ENCODE results near the gene CASP7. TPM values are rescaled to one million over a fixed set of nuclear protein-coding genes. Genes with fewer than 3 reads are reported as not detected.

The CASP7 gene
- total RNA-seq, 1 experiment from 2014 or later, result 4.7 TPM

DNA sequence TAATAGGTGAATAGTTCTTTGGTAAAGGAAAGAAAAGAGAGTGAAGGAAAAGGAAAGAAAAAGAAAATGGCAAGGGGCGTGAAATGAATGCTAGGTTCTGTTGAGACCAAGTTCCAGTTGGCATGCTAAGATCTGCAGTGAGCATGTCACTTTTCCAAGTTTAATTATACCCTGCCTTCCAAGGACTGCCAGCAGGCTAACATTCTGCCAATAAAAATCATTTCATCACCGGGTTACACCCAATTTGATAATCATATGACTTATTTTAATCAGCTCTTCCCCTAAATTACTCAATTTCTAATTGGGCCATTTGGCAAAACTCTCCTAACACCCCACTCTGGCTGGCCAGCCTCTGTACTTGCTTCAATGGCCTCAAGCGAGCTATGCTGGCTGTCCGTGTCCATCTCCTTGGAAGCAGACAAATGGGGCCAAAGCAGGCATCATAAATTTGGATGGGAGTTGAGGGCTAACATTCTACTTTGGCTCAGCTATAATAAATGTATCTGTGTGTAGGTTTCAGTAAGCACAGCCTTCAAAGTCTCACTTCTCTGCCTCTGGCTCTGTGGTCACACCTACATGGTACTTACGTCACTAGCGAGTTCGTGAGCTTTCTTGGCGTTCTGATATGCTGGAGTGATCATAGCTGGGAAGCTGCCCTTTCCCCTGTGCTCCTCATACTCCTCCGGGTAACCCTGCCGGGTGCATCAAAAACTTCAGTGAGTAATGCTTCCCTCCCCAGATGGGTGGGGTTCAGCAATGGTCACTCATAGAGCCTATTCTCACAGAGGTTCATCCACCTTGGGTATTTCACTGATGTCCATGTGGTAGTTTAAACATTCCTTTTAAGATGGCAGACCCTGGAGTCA is 33.1 kb upstream of the CASP7 start (continued):
- TF ChIP-seq, protein P1, sequence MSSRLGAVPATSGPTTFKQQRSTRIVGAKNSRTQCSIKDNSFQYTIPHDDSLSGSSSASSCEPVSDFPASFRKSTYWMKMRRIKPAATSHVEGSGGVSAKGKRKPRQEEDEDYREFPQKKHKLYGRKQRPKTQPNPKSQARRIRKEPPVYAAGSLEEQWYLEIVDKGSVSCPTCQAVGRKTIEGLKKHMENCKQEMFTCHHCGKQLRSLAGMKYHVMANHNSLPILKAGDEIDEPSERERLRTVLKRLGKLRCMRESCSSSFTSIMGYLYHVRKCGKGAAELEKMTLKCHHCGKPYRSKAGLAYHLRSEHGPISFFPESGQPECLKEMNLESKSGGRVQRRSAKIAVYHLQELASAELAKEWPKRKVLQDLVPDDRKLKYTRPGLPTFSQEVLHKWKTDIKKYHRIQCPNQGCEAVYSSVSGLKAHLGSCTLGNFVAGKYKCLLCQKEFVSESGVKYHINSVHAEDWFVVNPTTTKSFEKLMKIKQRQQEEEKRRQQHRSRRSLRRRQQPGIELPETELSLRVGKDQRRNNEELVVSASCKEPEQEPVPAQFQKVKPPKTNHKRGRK (CRISPR knock-in tag; IDR thresholded peaks at IDR 0.05; ENCODE audit: borderline replicate concordance), result no peak
- no peak for TF ChIP-seq ZNF423 (CRISPR knock-in tag; IDR thresholded peaks at IDR 0.05)
- TF ChIP-seq MYBL2 (CRISPR knock-in tag; IDR thresholded peaks at IDR 0.05), result no peak
- TF ChIP-seq HMGA2 (CRISPR knock-in tag; IDR thresholded peaks at IDR 0.05), result no peak
- TF ChIP-seq NR2C2 (CRISPR knock-in tag; IDR thresholded peaks at IDR 0.05), result no peak
- TF ChIP-seq, protein P2, sequence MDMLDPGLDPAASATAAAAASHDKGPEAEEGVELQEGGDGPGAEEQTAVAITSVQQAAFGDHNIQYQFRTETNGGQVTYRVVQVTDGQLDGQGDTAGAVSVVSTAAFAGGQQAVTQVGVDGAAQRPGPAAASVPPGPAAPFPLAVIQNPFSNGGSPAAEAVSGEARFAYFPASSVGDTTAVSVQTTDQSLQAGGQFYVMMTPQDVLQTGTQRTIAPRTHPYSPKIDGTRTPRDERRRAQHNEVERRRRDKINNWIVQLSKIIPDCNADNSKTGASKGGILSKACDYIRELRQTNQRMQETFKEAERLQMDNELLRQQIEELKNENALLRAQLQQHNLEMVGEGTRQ (CRISPR knock-in tag; IDR thresholded peaks at IDR 0.05), result no peak
- TF ChIP-seq NR1H2 (CRISPR knock-in tag; IDR thresholded peaks at IDR 0.05), result no peak
- TF ChIP-seq NFYB (CRISPR knock-in tag; conservative IDR thresholded peaks at IDR 0.05; ENCODE audit: low read depth), result no peak
- no peak for TF ChIP-seq MXD4 (CRISPR knock-in tag; IDR thresholded peaks at IDR 0.05; ENCODE audit: borderline replicate concordance)
- TF ChIP-seq ELF4 (CRISPR knock-in tag; IDR thresholded peaks at IDR 0.05; ENCODE audit: low read depth), result no peak

DNA sequence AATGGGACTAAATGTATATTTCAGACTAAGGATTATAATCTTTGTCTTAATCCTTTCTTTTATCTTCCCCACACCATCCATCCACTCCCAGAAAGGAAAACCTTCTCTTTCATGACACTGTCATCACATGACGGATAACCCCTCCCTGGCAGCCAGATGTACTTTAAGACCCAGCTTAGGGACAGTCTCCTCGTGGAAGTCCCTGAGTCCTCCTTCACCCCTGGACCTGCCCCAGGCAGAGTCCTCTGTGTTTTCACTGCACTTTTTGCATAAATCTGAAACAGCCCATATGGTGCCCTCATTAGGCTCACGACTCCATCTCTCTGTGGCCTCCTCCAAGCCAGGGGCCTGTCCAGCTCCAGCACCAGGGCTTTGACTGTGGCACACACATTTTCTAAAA is 31.9 kb upstream of the CASP7 start:
- ATAC-seq, result no peak
- no peak for TF ChIP-seq ZNF416 (CRISPR knock-in tag; IDR thresholded peaks at IDR 0.05)
- no peak for DNase-seq (ENCODE audit: low spot score)
- Mint-ChIP-seq H3K4me1 (peaks cover 4% of the 10 kb centered on the region; the same call in 1 of the 2 replicates), H3K27ac (no peak overlapping the region), H3K27me3 (ENCODE audit: low read depth) (no peaks in the 10 kb centered on the region; the same call in 1 of the 2 replicates), H3K4me3 (no peak overlapping the region), H3K36me3 (no peaks in the 10 kb centered on the region), H3K9me3 (peaks cover 10% of the 10 kb centered on the region)
- ChIA-PET POLR2A (no interaction called here), CTCF (no interaction called here)

DNA sequence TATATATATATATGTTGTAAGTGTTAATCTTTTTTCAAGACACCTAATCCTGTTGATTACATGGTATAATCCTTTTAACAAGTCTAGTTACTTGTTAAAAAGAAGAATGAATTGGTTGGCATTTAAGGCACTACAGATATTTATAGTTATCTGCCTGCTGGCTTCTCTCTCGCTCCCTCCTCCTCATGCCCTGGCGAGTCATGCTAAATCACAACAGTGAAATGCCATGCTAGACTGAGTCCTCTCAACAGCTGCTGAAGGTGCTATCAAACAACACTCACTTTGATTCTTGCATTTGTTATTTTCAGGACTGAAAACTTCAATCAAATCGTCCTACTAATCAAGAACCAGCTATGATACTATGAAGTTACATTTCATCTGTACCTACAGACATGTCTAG is 31.2 kb upstream of the CASP7 start:
- Mint-ChIP-seq H3K27me3 (ENCODE audit: low read depth) (no peaks in the 10 kb centered on the region; the same call in 1 of the 2 replicates), H3K4me3 (no peak overlapping the region), H3K36me3 (no peaks in the 10 kb centered on the region), H3K27ac (no peak overlapping the region), H3K4me1 (peaks cover 4% of the 10 kb centered on the region; the same call in 1 of the 2 replicates), H3K9me3 (peaks cover 10% of the 10 kb centered on the region)
- DNase-seq (ENCODE audit: low spot score), result no peak
- TF ChIP-seq CBFB (CRISPR knock-in tag; IDR thresholded peaks at IDR 0.05; ENCODE audit: low read depth) (no peak), ATF1 (CRISPR knock-in tag; IDR thresholded peaks at IDR 0.05) (no peak), ETV6 (CRISPR knock-in tag; IDR thresholded peaks at IDR 0.05) (no peak), GTF2I (CRISPR knock-in tag; conservative IDR thresholded peaks at IDR 0.05) (no peak), NR3C1 (CRISPR knock-in tag; conservative IDR thresholded peaks at IDR 0.05; ENCODE audit: low read depth) (no peak), SMAD3 (CRISPR knock-in tag; IDR thresholded peaks at IDR 0.05; ENCODE audit: borderline replicate concordance) (no peak), TP53 (CRISPR knock-in tag; IDR thresholded peaks at IDR 0.05) (no peak), GABPB1 (CRISPR knock-in tag; IDR thresholded peaks at IDR 0.05) (no peak), PRRX2 (CRISPR knock-in tag; IDR thresholded peaks at IDR 0.05) (no peak)
- TF ChIP-seq, protein P3, sequence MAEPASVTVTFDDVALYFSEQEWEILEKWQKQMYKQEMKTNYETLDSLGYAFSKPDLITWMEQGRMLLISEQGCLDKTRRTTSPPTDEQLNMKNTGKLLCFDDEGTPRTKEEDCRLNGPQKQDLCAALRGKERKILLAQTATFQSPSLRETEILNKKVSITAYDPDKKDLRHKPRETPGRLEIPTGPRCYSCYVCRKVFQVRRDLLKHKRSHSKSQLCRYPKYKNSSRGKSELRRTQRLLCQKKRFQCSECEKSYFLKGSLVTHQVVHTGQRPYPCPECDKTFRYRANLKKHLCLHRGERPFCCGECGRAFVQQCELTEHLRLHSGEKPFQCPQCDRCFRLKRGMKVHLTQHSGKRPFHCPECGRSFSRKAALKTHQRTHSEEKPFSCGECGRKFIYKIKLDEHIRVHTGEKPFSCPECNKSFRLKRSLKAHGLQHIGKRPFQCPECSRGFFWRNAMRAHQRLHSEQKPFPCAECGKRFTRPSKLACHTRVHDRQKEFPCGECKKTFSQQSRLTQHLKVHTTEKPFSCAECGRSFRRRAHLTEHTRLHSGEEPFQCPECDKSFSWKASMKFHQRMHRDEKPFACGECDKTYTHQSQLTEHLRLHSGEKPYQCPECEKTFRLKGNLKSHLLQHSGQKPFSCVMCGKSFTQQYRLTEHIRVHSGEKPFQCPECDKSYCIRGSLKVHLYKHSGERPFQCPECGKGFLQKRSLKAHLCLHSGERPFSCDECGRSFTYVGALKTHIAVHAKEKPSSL (CRISPR knock-in tag; conservative IDR thresholded peaks at IDR 0.05), result no peak
- TF ChIP-seq, protein P4, sequence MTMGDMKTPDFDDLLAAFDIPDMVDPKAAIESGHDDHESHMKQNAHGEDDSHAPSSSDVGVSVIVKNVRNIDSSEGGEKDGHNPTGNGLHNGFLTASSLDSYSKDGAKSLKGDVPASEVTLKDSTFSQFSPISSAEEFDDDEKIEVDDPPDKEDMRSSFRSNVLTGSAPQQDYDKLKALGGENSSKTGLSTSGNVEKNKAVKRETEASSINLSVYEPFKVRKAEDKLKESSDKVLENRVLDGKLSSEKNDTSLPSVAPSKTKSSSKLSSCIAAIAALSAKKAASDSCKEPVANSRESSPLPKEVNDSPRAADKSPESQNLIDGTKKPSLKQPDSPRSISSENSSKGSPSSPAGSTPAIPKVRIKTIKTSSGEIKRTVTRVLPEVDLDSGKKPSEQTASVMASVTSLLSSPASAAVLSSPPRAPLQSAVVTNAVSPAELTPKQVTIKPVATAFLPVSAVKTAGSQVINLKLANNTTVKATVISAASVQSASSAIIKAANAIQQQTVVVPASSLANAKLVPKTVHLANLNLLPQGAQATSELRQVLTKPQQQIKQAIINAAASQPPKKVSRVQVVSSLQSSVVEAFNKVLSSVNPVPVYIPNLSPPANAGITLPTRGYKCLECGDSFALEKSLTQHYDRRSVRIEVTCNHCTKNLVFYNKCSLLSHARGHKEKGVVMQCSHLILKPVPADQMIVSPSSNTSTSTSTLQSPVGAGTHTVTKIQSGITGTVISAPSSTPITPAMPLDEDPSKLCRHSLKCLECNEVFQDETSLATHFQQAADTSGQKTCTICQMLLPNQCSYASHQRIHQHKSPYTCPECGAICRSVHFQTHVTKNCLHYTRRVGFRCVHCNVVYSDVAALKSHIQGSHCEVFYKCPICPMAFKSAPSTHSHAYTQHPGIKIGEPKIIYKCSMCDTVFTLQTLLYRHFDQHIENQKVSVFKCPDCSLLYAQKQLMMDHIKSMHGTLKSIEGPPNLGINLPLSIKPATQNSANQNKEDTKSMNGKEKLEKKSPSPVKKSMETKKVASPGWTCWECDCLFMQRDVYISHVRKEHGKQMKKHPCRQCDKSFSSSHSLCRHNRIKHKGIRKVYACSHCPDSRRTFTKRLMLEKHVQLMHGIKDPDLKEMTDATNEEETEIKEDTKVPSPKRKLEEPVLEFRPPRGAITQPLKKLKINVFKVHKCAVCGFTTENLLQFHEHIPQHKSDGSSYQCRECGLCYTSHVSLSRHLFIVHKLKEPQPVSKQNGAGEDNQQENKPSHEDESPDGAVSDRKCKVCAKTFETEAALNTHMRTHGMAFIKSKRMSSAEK (CRISPR knock-in tag; IDR thresholded peaks at IDR 0.05; ENCODE audit: borderline replicate concordance), result no peak
- ATAC-seq, result no peak
- CTCF ChIA-PET, result no interaction called here
- POLR2A ChIA-PET, result no interaction called here
